ENCODE data around the gene MYRF.
A peak's percentile ranks its signal among the peaks of the same experiment; 100 is the strongest.

Gene MYRF

GRCh38 chr11:61799665-61800284, 47.3 kb downstream of the MYRF start:
- no peak for DNase-seq

- DNase-seq, result no peak
These were observed 48.2 kb downstream of the MYRF start for GRCh38 chr11:61800331-61801281.

- DNase-seq, result no peak
These were observed 50.2 kb downstream of the MYRF start for GRCh38 chr11:61802605-61803004.

DNA sequence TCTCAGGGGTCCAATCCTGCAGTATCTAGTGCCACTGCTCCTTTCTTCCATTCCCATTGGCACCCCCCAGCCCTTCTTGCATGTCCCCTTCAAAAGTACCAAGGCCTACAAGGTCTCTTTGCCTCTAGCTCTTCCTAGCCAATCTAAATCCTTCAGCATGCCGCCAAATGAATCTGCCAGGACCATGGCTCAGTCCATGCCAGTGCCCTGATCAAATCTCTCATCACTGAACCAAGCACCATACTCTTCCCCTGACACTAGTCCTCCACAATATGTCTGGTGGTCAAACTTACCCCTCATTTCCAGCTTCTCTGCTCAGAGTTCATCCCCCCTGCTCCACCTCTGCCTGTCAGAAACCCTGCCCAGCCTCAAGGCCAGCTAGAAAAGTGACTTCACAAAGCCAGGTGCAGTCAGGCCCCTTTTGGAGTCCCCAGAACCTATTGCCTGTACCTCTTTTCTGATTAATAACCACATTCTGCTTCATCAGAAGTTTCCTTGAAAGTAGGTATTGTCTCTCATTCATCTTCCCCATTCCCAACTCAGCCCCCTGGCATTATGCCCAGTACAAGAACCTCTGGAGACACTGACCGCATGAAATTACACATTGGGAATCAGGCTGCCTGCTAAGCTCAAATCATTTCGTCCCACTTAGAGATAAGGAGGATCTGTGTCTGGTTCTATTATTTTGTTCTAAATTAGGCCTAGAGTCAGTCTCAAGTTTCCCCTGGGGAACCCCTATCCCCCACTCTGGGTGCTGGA, 51.6 kb downstream of the MYRF start:
- no peak for DNase-seq

GRCh38 chr11:61805146-61805545, 52.7 kb downstream of the MYRF start:
- DNase-seq, result no peak

- DNase-seq, result no peak
These were observed 54.3 kb downstream of the MYRF start for GRCh38 chr11:61806785-61807184.

GRCh38 chr11:61810671-61811175, 58.3 kb downstream of the MYRF start:
- DNase-seq, result no peak

DNA sequence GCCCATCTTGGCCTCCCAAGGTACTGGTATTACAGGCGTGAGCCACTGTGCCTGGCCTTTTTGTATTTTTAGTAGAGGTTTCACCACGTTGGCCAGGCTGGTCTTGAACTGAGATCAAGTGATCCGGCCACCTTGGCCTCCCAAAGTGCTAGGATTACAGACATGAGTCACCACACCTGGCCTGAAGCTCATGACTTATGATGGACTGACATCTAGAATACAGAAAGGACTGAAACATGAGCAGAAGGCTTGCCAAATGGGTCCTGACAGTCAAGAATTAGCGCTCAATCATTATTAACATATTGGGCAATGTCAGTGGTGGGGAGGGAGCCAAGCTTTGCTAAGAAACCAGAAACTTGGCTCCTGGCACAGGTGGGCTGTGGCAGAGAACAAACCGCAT, 59.4 kb downstream of the MYRF start:
- DNase-seq, result no peak

DNA sequence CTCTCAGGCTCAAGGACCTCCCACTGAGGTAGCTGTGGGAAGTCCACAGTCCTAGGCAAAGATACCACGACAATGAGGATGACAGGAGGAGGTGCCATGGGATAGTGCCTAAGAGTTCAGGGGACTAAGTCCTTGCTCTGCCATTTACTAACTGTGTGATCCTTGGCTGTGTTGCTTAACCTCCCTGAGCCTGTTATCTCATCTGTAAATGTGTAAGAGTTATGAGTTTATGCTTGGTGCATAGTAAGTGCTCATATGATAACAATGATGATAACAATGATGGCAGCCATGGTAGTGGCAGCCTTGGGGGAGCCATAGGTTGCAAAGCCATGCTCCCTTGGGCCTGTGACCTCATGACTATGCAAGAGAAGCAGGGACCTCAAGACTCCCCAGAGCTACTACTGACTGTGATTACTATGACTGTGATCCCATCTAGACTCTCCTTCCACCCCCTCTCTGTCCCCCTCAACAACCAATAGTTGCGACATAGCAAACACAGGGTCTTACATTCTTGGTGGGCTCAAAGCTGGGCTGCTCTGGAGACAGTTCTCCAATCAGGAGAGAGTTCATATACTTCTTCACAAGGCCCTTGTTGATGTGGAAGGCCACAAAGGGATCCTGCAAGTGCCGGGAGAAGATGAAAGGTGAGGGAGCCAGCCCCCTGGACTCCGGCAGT, 60.4 kb downstream of the MYRF start:
- DNase-seq, result no peak

- DNase-seq, result no peak
These were observed 62.0 kb downstream of the MYRF start for GRCh38 chr11:61814247-61814957.

- DNase-seq, result peak; percentile 13 to 42
These were observed 62.7 kb downstream of the MYRF start for GRCh38 chr11:61814958-61815789.

DNA sequence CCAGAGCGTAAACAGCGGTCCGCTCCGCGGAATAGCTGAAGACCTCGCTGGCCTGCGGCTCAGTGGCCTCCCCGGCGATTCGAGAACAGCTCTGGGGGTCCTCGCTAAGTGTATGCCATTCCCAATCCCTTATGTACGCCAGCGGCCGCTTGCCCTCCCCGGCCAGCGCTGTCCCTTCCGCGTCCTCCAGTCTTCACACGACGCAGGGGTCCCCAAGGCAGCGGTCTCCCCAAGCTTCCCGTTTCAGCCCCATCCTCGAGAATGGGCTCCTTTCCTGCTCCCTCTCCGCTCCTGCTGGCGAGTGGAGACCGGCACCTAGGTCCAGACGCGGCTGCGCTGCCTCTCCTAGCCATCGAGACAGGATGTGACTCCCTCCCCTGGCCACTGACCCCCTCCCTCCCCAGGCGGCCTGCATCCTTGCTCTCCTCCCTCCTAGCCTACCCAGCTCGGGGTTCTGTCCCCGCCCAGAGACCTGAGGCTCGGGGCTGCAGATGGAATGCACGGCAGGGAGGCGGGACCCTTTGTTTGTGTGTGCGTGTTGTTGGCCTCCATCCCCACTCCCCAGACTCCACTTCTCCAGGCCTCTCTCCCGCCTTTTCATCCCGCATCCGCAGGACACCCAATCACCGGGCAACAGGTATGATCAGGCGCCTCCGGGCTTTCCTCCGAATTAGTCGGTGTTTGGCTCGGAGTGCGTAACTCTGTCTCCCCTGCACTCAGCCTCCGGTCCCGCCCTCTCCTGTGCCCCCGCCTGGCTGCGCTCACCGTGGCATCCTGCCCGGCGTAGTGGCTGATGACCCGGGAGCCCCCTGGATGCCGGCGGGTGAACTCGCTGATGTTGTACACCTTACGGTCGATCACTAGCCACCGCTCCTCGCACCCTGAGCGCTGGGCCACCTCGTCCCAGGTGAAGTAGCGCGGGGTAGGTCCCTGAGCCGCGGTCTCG, 63.6 kb downstream of the MYRF start:
- peak; percentile 49 to 53 for DNase-seq

GRCh38 chr11:61816736-61817455, 64.5 kb downstream of the MYRF start, which contains the start of gene FADS1:
Gene FADS1 (minus strand): TSS chr11:61817003. CDS start chr11:61816929, 74 bp downstream.
- peak; percentile 67 to 75 for DNase-seq

DNA sequence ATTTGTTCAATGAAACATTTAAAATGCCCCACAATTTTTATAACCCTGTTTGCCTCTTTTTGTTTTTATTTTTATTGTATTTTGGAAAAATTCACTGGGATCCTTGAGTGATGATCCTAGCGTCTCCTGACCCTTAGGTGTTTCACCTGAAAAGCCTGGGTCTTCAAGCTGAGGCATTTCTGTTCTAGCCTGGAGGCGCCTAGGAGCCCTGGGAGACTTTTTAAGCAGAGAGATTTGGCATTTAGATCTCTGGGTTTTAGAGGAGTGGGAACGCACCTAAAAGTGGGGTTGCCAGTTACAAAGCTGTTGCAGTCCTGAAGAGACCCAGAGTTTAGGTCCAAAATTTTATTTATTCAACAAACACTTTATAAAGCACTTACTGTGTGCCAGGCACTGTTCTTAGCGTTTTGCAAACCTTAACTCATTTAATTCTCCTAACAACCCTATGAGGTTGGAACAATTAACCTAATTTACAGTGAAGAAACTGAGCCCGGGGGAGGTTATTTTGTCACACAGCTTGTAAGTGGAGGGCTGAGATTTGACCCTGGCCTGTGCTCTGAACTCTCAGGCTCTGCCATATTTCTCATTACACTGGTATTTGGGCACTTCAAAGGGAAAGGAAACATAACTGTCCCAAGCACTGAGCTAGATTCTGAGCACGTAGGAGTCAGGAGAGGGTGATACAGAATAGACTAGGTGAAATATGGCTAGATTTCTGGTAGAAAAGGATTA, 65.2 kb downstream of the MYRF start:
- no peak for DNase-seq

- no peak for DNase-seq
These were observed 67.7 kb downstream of the MYRF start for GRCh38 chr11:61820174-61820573.

DNA sequence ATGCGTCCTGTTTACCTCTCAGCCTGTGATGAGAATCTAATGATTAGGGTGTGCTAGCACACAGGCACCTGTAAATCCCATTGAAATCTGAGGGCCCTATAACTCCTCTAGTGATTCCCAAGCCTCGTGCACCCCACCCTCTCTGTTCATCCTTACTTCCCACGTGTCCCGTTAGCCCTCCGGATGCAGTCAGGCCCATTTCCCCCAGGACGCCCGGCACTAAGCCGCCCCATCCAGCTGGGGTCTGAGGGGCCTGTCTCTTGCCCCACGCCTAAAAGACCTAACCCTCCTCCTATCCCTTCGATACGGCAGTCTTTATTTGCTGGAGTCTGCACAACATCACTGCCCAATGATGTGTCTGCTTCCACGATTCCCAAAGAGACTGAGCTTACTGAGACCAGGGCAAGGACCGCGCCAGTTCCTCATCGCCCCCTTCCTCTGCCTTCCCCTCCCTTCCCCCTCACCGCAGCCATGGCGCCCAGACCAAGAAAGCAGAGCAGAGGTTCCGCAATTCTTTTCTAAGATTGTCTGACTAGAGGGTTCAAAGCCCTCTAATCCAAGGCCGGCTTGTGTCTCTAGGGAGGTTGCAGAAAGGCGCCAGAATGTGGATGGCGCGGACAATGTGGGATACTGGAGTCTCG, 74.6 kb downstream of the MYRF start:
- DNase-seq, result no peak

GRCh38 chr11:61827571-61828378, 75.3 kb downstream of the MYRF start, which contains the start of gene FADS2:
Gene FADS2 (plus strand): TSS chr11:61828300. CDS start chr11:61828391, 91 bp downstream.
- DNase-seq, result peak; percentile 54 to 65
